HL-60 (cell line): ENCODE results near the gene LRRC43.

Experiments used
- GABPA ChIP-seq: IDR thresholded peaks from 2 replicates; pipeline ENCODE4 v1.6.1; 2012; ENCODE audit warnings: low read depth
- POLR2AphosphoS5 ChIP-seq: IDR thresholded peaks from 2 replicates; pipeline ENCODE4 v1.6.1; 2012; ENCODE audit warnings: low read depth
- SPI1 ChIP-seq: IDR thresholded peaks from 2 replicates; pipeline ENCODE4 v1.6.1; 2012; ENCODE audit warnings: low read depth, mild to moderate bottlenecking, borderline replicate concordance
- TF ChIP-seq, protein P1 (sequence below): IDR thresholded peaks from one replicate; pipeline ENCODE4 v1.5.1; 2011; ENCODE audit warnings: low read length, control low read depth, inconsistent platforms; ENCODE audit not compliant: insufficient read depth
- TF ChIP-seq, protein P2 (sequence below): IDR thresholded peaks from 2 replicates; pipeline ENCODE4 v1.6.1; 2012; ENCODE audit warnings: low read depth; ENCODE audit not compliant: insufficient replicate concordance

DNA sequence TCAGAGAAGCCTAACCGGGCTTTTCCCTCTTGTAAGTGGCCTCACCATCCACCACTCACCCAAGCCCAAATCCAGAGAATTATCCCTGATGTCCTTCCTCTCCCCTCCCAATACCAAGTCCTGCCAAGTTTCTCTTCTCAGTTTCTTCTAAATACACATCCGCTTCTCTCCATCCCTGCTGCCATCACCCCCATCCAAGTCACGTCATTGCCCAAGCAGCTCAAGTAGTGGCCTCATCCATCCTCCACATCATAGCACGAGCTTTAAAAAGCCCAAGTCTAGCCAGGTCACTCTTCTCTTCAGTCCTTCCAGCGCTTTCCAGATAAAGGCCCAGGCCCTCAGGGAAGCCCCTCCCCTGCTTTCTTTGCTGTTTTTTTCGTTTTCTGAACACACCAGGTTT lies 34.3 kb upstream of the LRRC43 start:
- TF ChIP-seq, protein P1, sequence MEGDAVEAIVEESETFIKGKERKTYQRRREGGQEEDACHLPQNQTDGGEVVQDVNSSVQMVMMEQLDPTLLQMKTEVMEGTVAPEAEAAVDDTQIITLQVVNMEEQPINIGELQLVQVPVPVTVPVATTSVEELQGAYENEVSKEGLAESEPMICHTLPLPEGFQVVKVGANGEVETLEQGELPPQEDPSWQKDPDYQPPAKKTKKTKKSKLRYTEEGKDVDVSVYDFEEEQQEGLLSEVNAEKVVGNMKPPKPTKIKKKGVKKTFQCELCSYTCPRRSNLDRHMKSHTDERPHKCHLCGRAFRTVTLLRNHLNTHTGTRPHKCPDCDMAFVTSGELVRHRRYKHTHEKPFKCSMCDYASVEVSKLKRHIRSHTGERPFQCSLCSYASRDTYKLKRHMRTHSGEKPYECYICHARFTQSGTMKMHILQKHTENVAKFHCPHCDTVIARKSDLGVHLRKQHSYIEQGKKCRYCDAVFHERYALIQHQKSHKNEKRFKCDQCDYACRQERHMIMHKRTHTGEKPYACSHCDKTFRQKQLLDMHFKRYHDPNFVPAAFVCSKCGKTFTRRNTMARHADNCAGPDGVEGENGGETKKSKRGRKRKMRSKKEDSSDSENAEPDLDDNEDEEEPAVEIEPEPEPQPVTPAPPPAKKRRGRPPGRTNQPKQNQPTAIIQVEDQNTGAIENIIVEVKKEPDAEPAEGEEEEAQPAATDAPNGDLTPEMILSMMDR: no peak
- TF ChIP-seq POLR2AphosphoS5 (no peak), SPI1 (no peak), GABPA (no peak)
- TF ChIP-seq, protein P2, sequence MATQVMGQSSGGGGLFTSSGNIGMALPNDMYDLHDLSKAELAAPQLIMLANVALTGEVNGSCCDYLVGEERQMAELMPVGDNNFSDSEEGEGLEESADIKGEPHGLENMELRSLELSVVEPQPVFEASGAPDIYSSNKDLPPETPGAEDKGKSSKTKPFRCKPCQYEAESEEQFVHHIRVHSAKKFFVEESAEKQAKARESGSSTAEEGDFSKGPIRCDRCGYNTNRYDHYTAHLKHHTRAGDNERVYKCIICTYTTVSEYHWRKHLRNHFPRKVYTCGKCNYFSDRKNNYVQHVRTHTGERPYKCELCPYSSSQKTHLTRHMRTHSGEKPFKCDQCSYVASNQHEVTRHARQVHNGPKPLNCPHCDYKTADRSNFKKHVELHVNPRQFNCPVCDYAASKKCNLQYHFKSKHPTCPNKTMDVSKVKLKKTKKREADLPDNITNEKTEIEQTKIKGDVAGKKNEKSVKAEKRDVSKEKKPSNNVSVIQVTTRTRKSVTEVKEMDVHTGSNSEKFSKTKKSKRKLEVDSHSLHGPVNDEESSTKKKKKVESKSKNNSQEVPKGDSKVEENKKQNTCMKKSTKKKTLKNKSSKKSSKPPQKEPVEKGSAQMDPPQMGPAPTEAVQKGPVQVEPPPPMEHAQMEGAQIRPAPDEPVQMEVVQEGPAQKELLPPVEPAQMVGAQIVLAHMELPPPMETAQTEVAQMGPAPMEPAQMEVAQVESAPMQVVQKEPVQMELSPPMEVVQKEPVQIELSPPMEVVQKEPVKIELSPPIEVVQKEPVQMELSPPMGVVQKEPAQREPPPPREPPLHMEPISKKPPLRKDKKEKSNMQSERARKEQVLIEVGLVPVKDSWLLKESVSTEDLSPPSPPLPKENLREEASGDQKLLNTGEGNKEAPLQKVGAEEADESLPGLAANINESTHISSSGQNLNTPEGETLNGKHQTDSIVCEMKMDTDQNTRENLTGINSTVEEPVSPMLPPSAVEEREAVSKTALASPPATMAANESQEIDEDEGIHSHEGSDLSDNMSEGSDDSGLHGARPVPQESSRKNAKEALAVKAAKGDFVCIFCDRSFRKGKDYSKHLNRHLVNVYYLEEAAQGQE: no peak
